NT2/D1 (cell line): ENCODE results near the gene LTBP1.

Source experiments
- SUZ12 ChIP-seq: IDR thresholded peaks from 2 replicates; pipeline ENCODE4 v1.6.1; 2011; ENCODE audit not compliant: insufficient read length, insufficient read depth; ENCODE audit errors: extremely low read depth
- YY1 ChIP-seq: IDR thresholded peaks from 2 replicates; pipeline ENCODE4 v1.6.1; 2011; ENCODE audit not compliant: insufficient read length, insufficient read depth
- ZNF274 ChIP-seq: IDR thresholded peaks from 2 replicates; pipeline ENCODE4 v1.6.1; 2011; ENCODE audit warnings: mild to moderate bottlenecking, low read depth, low read length

GRCh38 chr2:32915694-32916093 lies 31.1 kb upstream of the LTBP1 start:
- TF ChIP-seq YY1 (no peak), SUZ12 (no peak), ZNF274 (no peak)
